ENCODE results near the gene PRDM16.

DNA sequence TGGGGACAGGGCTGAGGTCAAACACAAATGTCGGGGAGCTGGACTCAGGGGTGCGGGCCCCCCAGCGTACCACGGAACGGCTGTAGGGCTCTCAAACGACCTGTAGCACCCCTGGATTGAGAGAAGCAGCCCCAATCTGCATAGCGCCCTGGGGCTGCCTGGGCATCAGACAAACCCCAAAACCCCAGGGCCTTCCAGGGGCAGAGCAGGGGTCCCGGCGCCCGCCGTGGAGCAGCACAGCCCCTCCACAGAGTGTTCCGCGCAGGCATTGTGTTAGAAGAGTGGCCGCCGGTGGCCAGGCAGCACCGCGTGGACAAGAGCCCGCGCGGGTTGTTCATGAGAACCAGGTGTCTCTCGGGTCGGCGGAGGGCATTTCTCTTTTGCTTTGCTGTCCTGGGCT is 321.3 kb downstream of the PRDM16 start:
- TF ChIP-seq EZH2 (IDR thresholded peaks at IDR 0.05; ENCODE audit: low read length), result no peak
- TF ChIP-seq, protein P1, sequence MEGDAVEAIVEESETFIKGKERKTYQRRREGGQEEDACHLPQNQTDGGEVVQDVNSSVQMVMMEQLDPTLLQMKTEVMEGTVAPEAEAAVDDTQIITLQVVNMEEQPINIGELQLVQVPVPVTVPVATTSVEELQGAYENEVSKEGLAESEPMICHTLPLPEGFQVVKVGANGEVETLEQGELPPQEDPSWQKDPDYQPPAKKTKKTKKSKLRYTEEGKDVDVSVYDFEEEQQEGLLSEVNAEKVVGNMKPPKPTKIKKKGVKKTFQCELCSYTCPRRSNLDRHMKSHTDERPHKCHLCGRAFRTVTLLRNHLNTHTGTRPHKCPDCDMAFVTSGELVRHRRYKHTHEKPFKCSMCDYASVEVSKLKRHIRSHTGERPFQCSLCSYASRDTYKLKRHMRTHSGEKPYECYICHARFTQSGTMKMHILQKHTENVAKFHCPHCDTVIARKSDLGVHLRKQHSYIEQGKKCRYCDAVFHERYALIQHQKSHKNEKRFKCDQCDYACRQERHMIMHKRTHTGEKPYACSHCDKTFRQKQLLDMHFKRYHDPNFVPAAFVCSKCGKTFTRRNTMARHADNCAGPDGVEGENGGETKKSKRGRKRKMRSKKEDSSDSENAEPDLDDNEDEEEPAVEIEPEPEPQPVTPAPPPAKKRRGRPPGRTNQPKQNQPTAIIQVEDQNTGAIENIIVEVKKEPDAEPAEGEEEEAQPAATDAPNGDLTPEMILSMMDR (optimal IDR thresholded peaks at IDR 0.05 in 1 of 3, IDR thresholded peaks at IDR 0.05 in 1 of 3, conservative IDR thresholded peaks at IDR 0.05 in 1 of 3; ENCODE audit: extremely low read depth in 1 of 3, insufficient read depth in 2 of 3, low read length in 3 of 3), result no peak
